Aorta (tissue), 5 donors: ENCODE results near the gene COLEC12. TPM values are rescaled to one million over a fixed set of nuclear protein-coding genes. Genes with fewer than 3 reads are reported as not detected.

Experiments used
- ATAC-seq: fragments of 200-7000 bp; cut with Tn5 transposase; one replicate; pipeline ENCODE4 v1.9.1; 2022; ENCODE audit warnings: moderate library complexity; ENCODE audit not compliant: low FRiP score
- DNase-seq, 2 donors: peaks; one replicate each; pipeline ENCODE4 v3.0.0-alpha.2; 2020
- H3K27ac ChIP-seq, 2 donors: one replicate each; pipeline ENCODE4 v1.5.1; 2013; ENCODE audit warnings: low read length in 2 of 2, mild to moderate bottlenecking in 2 of 2, moderate library complexity in 2 of 2, control low read depth in 1 of 2, inconsistent platforms in 1 of 2, low read depth in 1 of 2
- H3K27me3 ChIP-seq, 2 donors: one replicate each; pipeline ENCODE4 v1.6.1; 2013; ENCODE audit warnings: control low read depth in 1 of 2, low read length in 1 of 2, mild to moderate bottlenecking in 1 of 2, moderate library complexity in 1 of 2; ENCODE audit not compliant: insufficient read depth in 2 of 2, control insufficient read depth in 1 of 2
- H3K36me3 ChIP-seq, 2 donors: one replicate each; pipeline ENCODE4 v1.6.1; 2013; ENCODE audit warnings: control low read depth in 1 of 2, low read length in 1 of 2, mild to moderate bottlenecking in 1 of 2; ENCODE audit not compliant: insufficient read depth in 2 of 2, control insufficient read depth in 1 of 2
- H3K4me1 ChIP-seq, 2 donors: one replicate each; pipeline ENCODE4 v1.6.1; 2013; ENCODE audit warnings: low read length in 2 of 2, control low read depth in 1 of 2, mild to moderate bottlenecking in 1 of 2, moderate library complexity in 1 of 2; ENCODE audit not compliant: insufficient read depth in 2 of 2, control insufficient read depth in 1 of 2
- H3K4me3 ChIP-seq, 2 donors: one replicate each; pipeline ENCODE4 v1.5.1; 2013; ENCODE audit warnings: low read length in 2 of 2, control low read depth in 1 of 2, mild to moderate bottlenecking in 1 of 2
- H3K9me3 ChIP-seq: one replicate; pipeline ENCODE4 v1.6.1; 2013; ENCODE audit warnings: mild to moderate bottlenecking, low read length; ENCODE audit not compliant: control insufficient read depth
- whole genome bisulfite sequencing, 2 donors: extraction: QIAGEN DNeasy Blood & Tissue Kit; methylation state at CpG; one replicate each; pipeline ENCODE4 v1.1.7; 2013; 5-methylcytosine and 5-hydroxymethylcytosine counted together
- intact Hi-C, 2 donors: fragments of 100-400 bp; cut with DNase I; formaldehyde crosslinking; loops; one replicate each; pipeline versions ENCODE4 v1.14.2 to v1.15.0; 2022
- polyA plus RNA-seq, 2 donors: library from polyadenylated mRNA; stranded (reverse); fragments of 200-250 nt; gene quantifications; one replicate each; pipeline ENCODE4 v1.2.3, GENCODE V29; 2013
- total RNA-seq, 2 donors: library from RNA; stranded (reverse); fragmentation: NEBNext Ultra II Directional; extraction: Animal tissue kit (Norgen Biotek cat#: 25700); gene quantifications; one replicate each; pipeline ENCODE4 v1.2.1, GENCODE V29; 2021
- donor health status: healthy with polysubstance abuse.
- donor health status: Bipolar disorder and iron deficiency.
- donor health status: DM: no; HTN: no; CAD: no.
- donor health status: DM: no; HTN: no; CAD: no.
- donor health status: DM: yes; HTN: yes; CAD: no.

COLEC12 gene
- total and polyA plus RNA-seq, 4 donors = 2.4 to 46.1 (median 10.7) TPM

DNA sequence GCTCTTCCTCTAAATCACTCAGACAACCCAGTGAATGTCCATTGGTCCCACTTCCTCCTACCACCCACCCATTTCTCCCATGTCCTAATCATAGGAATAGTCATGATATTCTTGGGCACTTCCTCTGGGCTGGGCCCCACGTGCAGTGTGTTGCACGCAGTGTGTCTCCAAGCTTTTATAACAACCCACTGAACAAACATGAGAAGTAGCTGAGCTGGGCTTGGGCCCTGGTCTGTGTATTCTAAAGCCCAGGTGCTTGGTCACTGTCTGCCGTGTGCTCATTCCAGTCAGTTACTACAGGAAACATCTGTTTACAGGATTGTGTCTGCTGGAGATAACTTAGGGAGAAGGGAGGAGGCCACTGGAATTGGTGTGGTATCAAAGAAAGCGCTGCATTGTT is 168.5 kb downstream of the COLEC12 start:
- Histone ChIP-seq H3K27ac (no peak overlapping the region), H3K36me3 (no peaks in the 10 kb centered on the region), H3K4me1 (no peaks in the 10 kb centered on the region), H3K27me3 (no peaks in the 10 kb centered on the region), H3K4me3 (no peak overlapping the region), H3K9me3 (no peaks in the 10 kb centered on the region)
- ATAC-seq (no peak), DNase-seq (peak in 1 of 2 donors; percentile 65)
- 84 to 88% methylated on average over 4 of the region's 4 CpGs for WGBS, 2 donors
- intact Hi-C loops = no loop called here

GRCh38 chr18:331221-331821 is 169.2 kb downstream of the COLEC12 start:
- DNase-seq = no peak
- no peaks in the 10 kb centered on the region for H3K36me3 ChIP-seq
- intact Hi-C loops = no loop called here
- H3K9me3 ChIP-seq = no peaks in the 10 kb centered on the region
- H3K27me3 ChIP-seq = no peaks in the 10 kb centered on the region
- H3K27ac ChIP-seq = no peak overlapping the region
- H3K4me1 ChIP-seq = no peaks in the 10 kb centered on the region
- 82 to 86% methylated on average over 12 of the region's 12 CpGs for WGBS, 2 donors
- no peak for ATAC-seq
- H3K4me3 ChIP-seq = no peak overlapping the region

- no peak for ATAC-seq
- no peaks in the 10 kb centered on the region for H3K4me1 ChIP-seq
- H3K4me3 ChIP-seq = no peak overlapping the region
- no peaks in the 10 kb centered on the region for H3K36me3 ChIP-seq
- no peaks in the 10 kb centered on the region for H3K9me3 ChIP-seq
- no peak for DNase-seq
- 96 to 98% methylated on average over 4 of the region's 4 CpGs for WGBS, 2 donors
- no peak overlapping the region for H3K27ac ChIP-seq
- H3K27me3 ChIP-seq = no peaks in the 10 kb centered on the region
- intact Hi-C loops = no loop called here
These were observed 171.6 kb downstream of the COLEC12 start for GRCh38 chr18:328928-329327.

GRCh38 chr18:326846-327245 is 173.7 kb downstream of the COLEC12 start:
- DNase-seq (no peak), ATAC-seq (no peak)
- no peaks in the 10 kb centered on the region for H3K27me3 ChIP-seq
- H3K9me3 ChIP-seq = no peaks in the 10 kb centered on the region
- H3K36me3 ChIP-seq = no peaks in the 10 kb centered on the region
- intact Hi-C loops = no loop called here
- H3K27ac ChIP-seq = no peak overlapping the region
- no peak overlapping the region for H3K4me3 ChIP-seq
- H3K4me1 ChIP-seq = no peaks in the 10 kb centered on the region
- WGBS, 2 donors = 7 to 18% methylated on average over 1 of the region's 1 CpG

- no peaks in the 10 kb centered on the region for H3K36me3 ChIP-seq
- no peaks in the 10 kb centered on the region for H3K27me3 ChIP-seq
- intact Hi-C loops = no loop called here
- no peak overlapping the region for H3K4me3 ChIP-seq
- no peaks in the 10 kb centered on the region for H3K9me3 ChIP-seq
- WGBS, 2 donors = 77 to 78% methylated on average over 2 of the region's 2 CpGs
- no peaks in the 10 kb centered on the region for H3K4me1 ChIP-seq
- no peak overlapping the region for H3K27ac ChIP-seq
- DNase-seq (no peak), ATAC-seq (peak; percentile 24)
These were observed 177.3 kb downstream of the COLEC12 start for GRCh38 chr18:323253-323622.

- Histone ChIP-seq H3K4me1 (no peaks in the 10 kb centered on the region), H3K4me3 (no peak overlapping the region), H3K9me3 (no peaks in the 10 kb centered on the region), H3K36me3 (no peaks in the 10 kb centered on the region), H3K27me3 (no peaks in the 10 kb centered on the region), H3K27ac (no peak overlapping the region)
- DNase-seq = no peak
- ATAC-seq = no peak
- intact Hi-C loops = no loop called here
- 96 to 98% methylated on average over 5 of the region's 5 CpGs for WGBS, 2 donors
These were observed 178.5 kb downstream of the COLEC12 start for GRCh38 chr18:321865-322467.

DNA sequence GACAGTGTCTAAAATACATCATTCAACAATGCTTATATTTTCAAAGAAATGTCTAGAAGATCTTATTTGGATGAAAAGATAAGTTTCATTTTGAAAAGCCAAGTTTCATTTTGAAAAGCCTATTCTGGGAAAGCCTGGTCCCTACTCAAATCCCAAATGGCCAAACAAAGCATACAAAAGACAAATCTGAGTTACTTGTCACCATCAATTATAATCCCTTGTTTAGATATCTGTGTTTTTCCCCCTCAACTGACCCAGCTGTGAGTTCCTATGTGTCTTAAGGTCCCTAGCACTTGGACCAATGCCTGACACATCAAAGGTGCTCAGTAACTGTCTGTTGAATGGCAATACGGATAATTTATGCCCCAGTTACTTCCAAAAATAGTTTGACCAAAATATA is 180.3 kb downstream of the COLEC12 start:
- ATAC-seq (no peak), DNase-seq (no peak)
- no peaks in the 10 kb centered on the region for H3K9me3 ChIP-seq
- no peaks in the 10 kb centered on the region for H3K4me1 ChIP-seq
- WGBS, 2 donors = 3 to 8% methylated on average over 1 of the region's 1 CpG
- H3K4me3 ChIP-seq = no peak overlapping the region
- intact Hi-C loops = no loop called here
- H3K36me3 ChIP-seq = no peaks in the 10 kb centered on the region
- H3K27me3 ChIP-seq = no peaks in the 10 kb centered on the region
- H3K27ac ChIP-seq = no peak overlapping the region

DNA sequence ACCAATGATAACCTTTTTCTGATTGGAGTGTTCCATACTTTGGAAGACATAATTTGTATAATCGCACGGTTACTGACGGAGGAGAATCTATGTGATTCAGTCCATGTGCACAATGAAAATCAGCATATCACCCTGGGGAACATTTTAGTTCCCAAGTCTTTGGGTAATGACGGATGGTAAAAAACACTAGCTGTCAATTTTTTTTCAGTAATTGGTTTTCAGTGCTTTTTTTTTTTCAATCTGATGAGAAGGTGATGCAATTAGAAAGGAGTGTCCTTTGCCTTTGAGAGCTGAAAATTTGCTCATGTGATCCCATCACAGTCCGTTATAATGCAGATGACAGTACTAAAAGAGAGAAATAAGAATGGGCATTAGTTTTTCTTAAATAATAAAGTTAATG is 180.8 kb downstream of the COLEC12 start:
- Histone ChIP-seq H3K9me3 (no peaks in the 10 kb centered on the region), H3K4me1 (no peaks in the 10 kb centered on the region), H3K4me3 (no peak overlapping the region), H3K27ac (no peak overlapping the region), H3K36me3 (no peaks in the 10 kb centered on the region), H3K27me3 (no peaks in the 10 kb centered on the region)
- intact Hi-C loops = no loop called here
- no peak for ATAC-seq
- no peak for DNase-seq
- WGBS, 2 donors = 20 to 40% methylated on average over 5 of the region's 5 CpGs

DNA sequence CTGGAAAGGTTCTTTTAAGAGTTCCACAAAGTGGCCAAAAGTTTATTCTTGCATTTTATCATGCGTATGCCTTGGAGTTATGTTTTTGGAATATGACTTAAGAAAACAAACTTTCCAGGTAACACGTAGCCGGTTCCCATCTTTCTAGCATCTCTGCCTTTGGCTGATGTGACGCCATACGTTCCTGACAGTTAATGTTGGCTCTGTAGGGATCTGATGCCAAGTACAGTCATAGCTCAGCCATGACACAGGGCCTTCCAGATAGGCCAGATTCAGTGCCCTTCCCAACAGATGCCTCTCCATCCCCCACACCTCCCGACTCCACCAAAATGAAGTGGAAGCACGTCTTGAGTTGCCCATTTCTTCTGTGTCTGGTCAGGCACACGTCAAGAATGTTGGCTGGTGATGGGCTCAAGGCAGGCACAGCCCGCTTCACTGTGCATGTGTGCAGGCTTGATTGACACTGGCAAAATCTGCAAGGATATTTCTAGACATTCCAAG is 181.7 kb downstream of the COLEC12 start:
- H3K4me3 ChIP-seq = no peak overlapping the region
- peak in 1 of 2 donors; percentile 54 for DNase-seq
- no peaks in the 10 kb centered on the region for H3K36me3 ChIP-seq
- no peaks in the 10 kb centered on the region for H3K9me3 ChIP-seq
- 33 to 42% methylated on average over 9 of the region's 9 CpGs for WGBS, 2 donors
- no peaks in the 10 kb centered on the region for H3K4me1 ChIP-seq
- no peaks in the 10 kb centered on the region for H3K27me3 ChIP-seq
- intact Hi-C loops = no loop called here
- H3K27ac ChIP-seq = no peak overlapping the region
- no peak for ATAC-seq
